ENCODE measurements around the gene EFNA1. TPM values are rescaled to one million over a fixed set of nuclear protein-coding genes. Genes with fewer than 3 reads are reported as not detected.

EFNA1 gene
- polyA plus RNA-seq, 2 of the 4 experiments (the other 2 are of a cell fraction): 25.1 to 38.9 TPM

DNA sequence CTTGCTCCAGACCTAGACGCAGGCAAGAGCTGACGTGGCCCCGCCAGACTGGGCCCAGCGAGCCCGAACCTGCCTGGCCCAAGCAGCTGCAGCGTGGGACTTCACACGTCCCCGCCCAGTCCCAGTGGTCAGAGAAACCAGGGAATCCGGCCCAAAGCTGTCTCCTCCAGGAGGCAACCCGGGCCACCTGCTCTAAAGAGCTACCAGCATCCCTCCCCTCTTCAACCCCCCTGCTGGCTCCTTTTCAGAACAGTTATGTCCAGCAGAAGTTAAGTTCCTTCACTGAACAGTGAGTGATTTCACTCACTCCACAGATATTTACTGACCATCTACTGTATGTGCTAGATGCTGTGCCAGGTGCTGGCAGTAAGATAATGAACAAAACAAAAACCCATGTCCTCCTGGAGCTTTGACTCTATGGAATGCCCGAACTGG lies 2.1 kb upstream of the EFNA1 start:
- POLR2A ChIA-PET: interaction anchor here (2.0 kb wide), 1 partner anchor 9 kb away, joined by 8 read pairs; no protein-coding TSS in a partner anchor
- no peak overlapping the region for H3K4me3 ChIP-seq
- H3K27ac ChIP-seq: peak overlapping the region; percentile 80 to 90
- H3K9me3 ChIP-seq: no peaks in the 10 kb centered on the region
- FAIRE-seq (no peak), ATAC-seq (peak in 1 of 2 experiments; percentile 4; a peak in 3 of 6 replicates), DNase-seq (ENCODE audit: low read depth in 1 of 2, low spot score in 1 of 2) (peak in 1 of 2 experiments; percentile 45)
- TF ChIP-seq, protein P1, sequence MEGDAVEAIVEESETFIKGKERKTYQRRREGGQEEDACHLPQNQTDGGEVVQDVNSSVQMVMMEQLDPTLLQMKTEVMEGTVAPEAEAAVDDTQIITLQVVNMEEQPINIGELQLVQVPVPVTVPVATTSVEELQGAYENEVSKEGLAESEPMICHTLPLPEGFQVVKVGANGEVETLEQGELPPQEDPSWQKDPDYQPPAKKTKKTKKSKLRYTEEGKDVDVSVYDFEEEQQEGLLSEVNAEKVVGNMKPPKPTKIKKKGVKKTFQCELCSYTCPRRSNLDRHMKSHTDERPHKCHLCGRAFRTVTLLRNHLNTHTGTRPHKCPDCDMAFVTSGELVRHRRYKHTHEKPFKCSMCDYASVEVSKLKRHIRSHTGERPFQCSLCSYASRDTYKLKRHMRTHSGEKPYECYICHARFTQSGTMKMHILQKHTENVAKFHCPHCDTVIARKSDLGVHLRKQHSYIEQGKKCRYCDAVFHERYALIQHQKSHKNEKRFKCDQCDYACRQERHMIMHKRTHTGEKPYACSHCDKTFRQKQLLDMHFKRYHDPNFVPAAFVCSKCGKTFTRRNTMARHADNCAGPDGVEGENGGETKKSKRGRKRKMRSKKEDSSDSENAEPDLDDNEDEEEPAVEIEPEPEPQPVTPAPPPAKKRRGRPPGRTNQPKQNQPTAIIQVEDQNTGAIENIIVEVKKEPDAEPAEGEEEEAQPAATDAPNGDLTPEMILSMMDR (IDR thresholded peaks at IDR 0.05): no peak
- no peak for TF ChIP-seq ZSCAN20 (CRISPR knock-in tag; IDR thresholded peaks at IDR 0.05)
- TF ChIP-seq SREBF2 (IDR thresholded peaks at IDR 0.05): no peak
- TF ChIP-seq RNF2 (IDR thresholded peaks at IDR 0.05; ENCODE audit: borderline replicate concordance, low read depth): no peak
- no peak for TF ChIP-seq HDAC2 (IDR thresholded peaks at IDR 0.05)
- no peak for TF ChIP-seq KDM1A (IDR thresholded peaks at IDR 0.05; ENCODE audit: low read depth)
- no peak for TF ChIP-seq PHF8 (IDR thresholded peaks at IDR 0.05; ENCODE audit: borderline replicate concordance, low read depth)
- no peak for TF ChIP-seq RCOR1 (IDR thresholded peaks at IDR 0.05; ENCODE audit: low read depth, low read length)
- TF ChIP-seq GATA3 (IDR thresholded peaks at IDR 0.05; ENCODE audit: borderline replicate concordance): no peak
- no peak for TF ChIP-seq CHD2 (IDR thresholded peaks at IDR 0.05; ENCODE audit: low read length, partially characterized antibody)
- TF ChIP-seq, protein P2, sequence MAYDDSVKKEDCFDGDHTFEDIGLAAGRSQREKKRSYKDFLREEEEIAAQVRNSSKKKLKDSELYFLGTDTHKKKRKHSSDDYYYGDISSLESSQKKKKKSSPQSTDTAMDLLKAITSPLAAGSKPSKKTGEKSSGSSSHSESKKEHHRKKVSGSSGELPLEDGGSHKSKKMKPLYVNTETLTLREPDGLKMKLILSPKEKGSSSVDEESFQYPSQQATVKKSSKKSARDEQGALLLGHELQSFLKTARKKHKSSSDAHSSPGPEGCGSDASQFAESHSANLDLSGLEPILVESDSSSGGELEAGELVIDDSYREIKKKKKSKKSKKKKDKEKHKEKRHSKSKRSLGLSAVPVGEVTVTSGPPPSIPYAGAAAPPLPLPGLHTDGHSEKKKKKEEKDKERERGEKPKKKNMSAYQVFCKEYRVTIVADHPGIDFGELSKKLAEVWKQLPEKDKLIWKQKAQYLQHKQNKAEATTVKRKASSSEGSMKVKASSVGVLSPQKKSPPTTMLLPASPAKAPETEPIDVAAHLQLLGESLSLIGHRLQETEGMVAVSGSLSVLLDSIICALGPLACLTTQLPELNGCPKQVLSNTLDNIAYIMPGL (CRISPR knock-in tag; IDR thresholded peaks at IDR 0.05; ENCODE audit: borderline replicate concordance): no peak
- TF ChIP-seq, protein P3, sequence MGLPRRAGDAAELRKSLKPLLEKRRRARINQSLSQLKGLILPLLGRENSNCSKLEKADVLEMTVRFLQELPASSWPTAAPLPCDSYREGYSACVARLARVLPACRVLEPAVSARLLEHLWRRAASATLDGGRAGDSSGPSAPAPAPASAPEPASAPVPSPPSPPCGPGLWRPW (IDR thresholded peaks at IDR 0.05): no peak
- no peak for TF ChIP-seq NR3C1 (IDR thresholded peaks at IDR 0.05)
- no peak for TF ChIP-seq FOSB (CRISPR knock-in tag; IDR thresholded peaks at IDR 0.05)
- CTCF ChIA-PET: interaction anchor here (0.9 to 19.7 kb wide), 11 partner anchors 9 to 67 kb away, joined by 3 to 309 read pairs (median 8); partner anchors contain the start of genes KRTCAP2 and SLC50A1
- H3K4me1 ChIP-seq: peaks cover 55% of the 10 kb centered on the region
- H3K4me2 ChIP-seq: peak overlapping the region; percentile 89
- 68% methylated on average over 11 of the region's 11 CpGs for WGBS (ENCODE audit: missing lambda C conversion rate)

DNA sequence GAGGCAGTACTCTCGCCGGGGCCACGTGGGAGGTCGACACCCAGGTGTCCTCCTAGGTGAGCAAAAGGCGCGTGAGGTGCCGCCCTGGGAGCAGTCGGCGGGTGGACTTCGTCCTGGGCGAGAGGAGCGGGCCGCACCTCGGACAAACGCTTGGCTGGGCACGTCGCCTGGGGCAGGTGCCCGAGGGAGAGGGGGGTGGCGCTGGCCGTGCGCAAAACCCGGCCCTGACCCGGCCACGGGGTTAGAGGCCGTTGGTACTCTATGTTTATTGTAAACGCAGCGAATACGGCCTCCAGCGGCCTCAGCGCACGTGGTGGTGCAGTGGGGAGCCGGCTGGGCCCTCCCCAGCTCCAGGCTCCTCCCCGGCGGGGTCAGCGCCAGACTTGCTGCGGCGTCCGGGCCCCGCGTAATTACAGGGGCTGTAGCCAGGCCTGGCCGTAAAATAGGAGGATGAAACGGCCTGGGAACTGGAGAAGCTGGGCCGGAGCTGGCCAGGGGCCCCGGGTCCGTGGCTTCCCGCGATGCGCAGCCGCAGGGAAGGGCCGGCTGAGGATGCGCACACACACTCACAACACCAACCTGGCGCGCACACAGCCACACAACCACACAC lies 1.6 kb upstream of the EFNA1 start:
- TF ChIP-seq, protein P4, sequence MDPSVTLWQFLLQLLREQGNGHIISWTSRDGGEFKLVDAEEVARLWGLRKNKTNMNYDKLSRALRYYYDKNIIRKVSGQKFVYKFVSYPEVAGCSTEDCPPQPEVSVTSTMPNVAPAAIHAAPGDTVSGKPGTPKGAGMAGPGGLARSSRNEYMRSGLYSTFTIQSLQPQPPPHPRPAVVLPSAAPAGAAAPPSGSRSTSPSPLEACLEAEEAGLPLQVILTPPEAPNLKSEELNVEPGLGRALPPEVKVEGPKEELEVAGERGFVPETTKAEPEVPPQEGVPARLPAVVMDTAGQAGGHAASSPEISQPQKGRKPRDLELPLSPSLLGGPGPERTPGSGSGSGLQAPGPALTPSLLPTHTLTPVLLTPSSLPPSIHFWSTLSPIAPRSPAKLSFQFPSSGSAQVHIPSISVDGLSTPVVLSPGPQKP (IDR thresholded peaks at IDR 0.05; ENCODE audit: low read depth, low read length): no peak
- no peak for TF ChIP-seq BHLHE40 (IDR thresholded peaks at IDR 0.05; ENCODE audit: low read depth, low read length)
- TF ChIP-seq ZNF302 (CRISPR knock-in tag; IDR thresholded peaks at IDR 0.05): no peak
- no peak for TF ChIP-seq EP300 (IDR thresholded peaks at IDR 0.05)
- TF ChIP-seq HOXB5 (CRISPR knock-in tag; IDR thresholded peaks at IDR 0.05): 0 out of 2 replicates have a peak, but pooled peaks have one; percentile 5
- peak overlapping the region; percentile 89 for H3K4me2 ChIP-seq
- H3K4me1 ChIP-seq: peaks cover 59% of the 10 kb centered on the region
- DNase-seq (ENCODE audit: low read depth in 1 of 2, low spot score in 1 of 2) (no peak), ATAC-seq (no peak), FAIRE-seq (no peak)
- H3K4me3 ChIP-seq: peak overlapping the region; percentile 55; the same call in 2 of the 3 replicates
- WGBS (ENCODE audit: missing lambda C conversion rate): 80% methylated on average over 46 of the region's 53 CpGs
- CTCF ChIA-PET: interaction anchor here (0.7 to 19.7 kb wide), 12 partner anchors 9 to 67 kb away, joined by 3 to 309 read pairs (median 6); partner anchors contain the start of genes KRTCAP2 and SLC50A1
- no peaks in the 10 kb centered on the region for H3K9me3 ChIP-seq
- H3K27ac ChIP-seq: peak overlapping the region; percentile 80 to 90
- POLR2A ChIA-PET: interaction anchor here (2.0 kb wide), 1 partner anchor 9 kb away, joined by 8 read pairs; no protein-coding TSS in a partner anchor

Measured in A549 (cell line).